Transverse colon (tissue), 4 donors: ENCODE results near the gene PSMD3.

ENCODE experiments used
- EP300 ChIP-seq: sonication (generic); formaldehyde crosslinking; IDR thresholded peaks from one replicate; pipeline ENCODE4 v1.6.1; 2017; ENCODE audit warnings: antibody characterized with exemption, low read depth
- POLR2AphosphoS5 ChIP-seq, 3 donors: sonication (generic); formaldehyde crosslinking; IDR thresholded peaks; one replicate each; pipeline ENCODE4 v1.6.1; 2016; ENCODE audit warnings: antibody characterized with exemption in 3 of 3
- TF ChIP-seq, protein P1 (sequence below), 5 experiments: fragments of 200-600 bp in 3 of 5; fragments of 450-650 bp in 2 of 5; sonication (generic) in 3 of 5; IDR thresholded peaks; 1 replicate in 2 of 5; 2 replicates in 3 of 5; pipeline ENCODE4 v1.5.1; 2016 to 2017; ENCODE audit warnings: antibody characterized with exemption in 5 of 5, inconsistent platforms in 3 of 5, mild to moderate bottlenecking in 2 of 5, moderate library complexity in 1 of 5

DNA sequence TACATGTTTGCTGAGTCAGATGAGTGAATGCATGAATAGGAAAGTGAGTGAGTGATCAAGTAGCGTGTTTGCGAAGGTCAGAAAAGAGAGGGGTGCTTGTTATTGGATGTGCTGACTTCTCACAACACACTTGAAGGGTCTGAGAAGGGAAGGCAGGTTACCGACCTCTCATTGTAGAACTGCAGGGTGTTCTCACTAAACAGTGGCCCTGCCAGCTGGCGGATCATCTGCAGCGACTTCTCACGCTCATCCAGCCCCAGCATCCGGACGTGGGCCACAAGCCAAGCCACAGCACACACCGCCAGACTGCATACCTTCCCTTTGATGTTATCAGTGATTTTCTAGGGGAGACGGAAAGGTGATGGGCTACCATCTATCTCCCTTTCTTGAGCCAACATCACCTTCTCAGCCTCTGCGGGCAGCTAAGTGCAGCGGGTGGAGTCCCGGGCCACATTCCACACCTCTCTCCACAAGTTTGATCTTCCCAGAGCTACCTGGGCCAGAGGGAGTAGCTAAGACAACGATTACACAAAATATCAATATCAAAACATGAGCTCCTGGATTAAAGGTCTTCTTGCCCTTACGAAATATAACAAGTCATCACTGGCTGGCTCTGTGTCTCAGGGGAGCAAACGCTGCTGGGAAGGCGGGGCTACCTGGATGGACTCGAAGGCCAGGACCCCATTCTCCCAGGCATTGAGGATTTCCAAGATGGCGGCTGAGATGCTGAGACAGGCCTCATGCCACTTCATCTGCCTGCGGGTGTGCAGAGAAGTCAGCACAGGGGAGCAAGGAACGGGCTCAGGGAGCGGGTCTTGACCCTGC lies 45.6 kb downstream of the PSMD3 start:
- TF ChIP-seq, protein P1, sequence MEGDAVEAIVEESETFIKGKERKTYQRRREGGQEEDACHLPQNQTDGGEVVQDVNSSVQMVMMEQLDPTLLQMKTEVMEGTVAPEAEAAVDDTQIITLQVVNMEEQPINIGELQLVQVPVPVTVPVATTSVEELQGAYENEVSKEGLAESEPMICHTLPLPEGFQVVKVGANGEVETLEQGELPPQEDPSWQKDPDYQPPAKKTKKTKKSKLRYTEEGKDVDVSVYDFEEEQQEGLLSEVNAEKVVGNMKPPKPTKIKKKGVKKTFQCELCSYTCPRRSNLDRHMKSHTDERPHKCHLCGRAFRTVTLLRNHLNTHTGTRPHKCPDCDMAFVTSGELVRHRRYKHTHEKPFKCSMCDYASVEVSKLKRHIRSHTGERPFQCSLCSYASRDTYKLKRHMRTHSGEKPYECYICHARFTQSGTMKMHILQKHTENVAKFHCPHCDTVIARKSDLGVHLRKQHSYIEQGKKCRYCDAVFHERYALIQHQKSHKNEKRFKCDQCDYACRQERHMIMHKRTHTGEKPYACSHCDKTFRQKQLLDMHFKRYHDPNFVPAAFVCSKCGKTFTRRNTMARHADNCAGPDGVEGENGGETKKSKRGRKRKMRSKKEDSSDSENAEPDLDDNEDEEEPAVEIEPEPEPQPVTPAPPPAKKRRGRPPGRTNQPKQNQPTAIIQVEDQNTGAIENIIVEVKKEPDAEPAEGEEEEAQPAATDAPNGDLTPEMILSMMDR (IDR thresholded peaks at IDR 0.05) = no peak
- TF ChIP-seq POLR2AphosphoS5 (IDR thresholded peaks at IDR 0.05) (no peak), EP300 (no peak)
